K562 (cell line): ENCODE results near the gene CAMSAP3. TPM values are rescaled to one million over a fixed set of nuclear protein-coding genes. Genes with fewer than 3 reads are reported as not detected.

ENCODE experiments used
- ATAC-seq: fragments of 200-7000 bp; cut with Tn5 transposase; 3 replicates; pipeline ENCODE4 v1.9.1; 2020; ENCODE audit warnings: moderate library complexity
- BruUV-seq: library from RNA; stranded (reverse); fragments of 400-500 nt; replicated peaks from 2 replicates; lab custom pipeline; 2021; lab: Mats Ljungman, UMichigan
- CTCF ChIA-PET: fragments of 300-600 bp; formaldehyde crosslinking; extraction: SDS; loops from one replicate; lab custom pipeline; 2021; ENCODE audit warnings: low intra/inter-chr PET ratio; lab: Yijun Ruan, JAX
- POLR2A ChIA-PET: fragments of 300-600, 350-650 bp; sonication (Branson Sonifier 250); formaldehyde crosslinking; extraction: SDS; loops from one replicate; lab custom pipeline; 2021; ENCODE audit warnings: antibody characterized with exemption, inconsistent platforms; lab: Yijun Ruan, JAX
- DNase-seq, 4 experiments: peaks; one replicate each; pipeline versions ENCODE4 v3.0.0 to v3.0.0-alpha.2; 2011 to 2018; ENCODE audit warnings: low spot score in 3 of 4, mixed read lengths in 3 of 4; ENCODE audit errors: extremely low read depth in 1 of 4
- FAIRE-seq: peaks from 2 replicates; lab custom pipeline; 2011; peaks lifted over from hg19 to GRCh38; lab: Jason Lieb, UNC
- H2AFZ ChIP-seq: 2 replicates; pipeline ENCODE4 v1.6.0; 2011; ENCODE audit warnings: low read depth, low read length, control low read depth, inconsistent platforms
- H3K27ac ChIP-seq: fragments of 200-600 bp; 3 replicates; pipeline ENCODE4 v1.8.0; 2011; ENCODE audit warnings: low read depth, mild to moderate bottlenecking, control low read depth, inconsistent platforms, low read length, moderate library complexity, mixed read lengths; ENCODE audit errors: extremely low read depth
- H3K27me3 ChIP-seq, 2 experiments: fragments of 300-600 bp in 1 of 2; 2 replicates in 1 of 2; 3 replicates in 1 of 2; pipeline versions ENCODE4 v1.6.0 to v1.8.0; 2011; ENCODE audit warnings: inconsistent platforms in 2 of 2, low read length in 2 of 2, mild to moderate bottlenecking in 1 of 2, mixed read lengths in 1 of 2, moderate library complexity in 1 of 2; ENCODE audit not compliant: control insufficient read depth in 2 of 2, insufficient read depth in 2 of 2
- H3K36me3 ChIP-seq: fragments of 300-600 bp; 3 replicates; pipeline ENCODE4 v1.8.0; 2011; ENCODE audit warnings: mild to moderate bottlenecking, low read length, inconsistent platforms; ENCODE audit not compliant: control insufficient read depth, insufficient read depth
- H3K4me1 ChIP-seq, 2 experiments: fragments of 200-600 bp in 1 of 2; replicated peaks in 1 of 2; 2 replicates in 1 of 2; 3 replicates in 1 of 2; pipeline versions ENCODE4 v1.5.1 to v1.8.0; 2011; ENCODE audit warnings: inconsistent platforms in 2 of 2, low read length in 2 of 2, mild to moderate bottlenecking in 1 of 2, mixed read lengths in 1 of 2, moderate library complexity in 1 of 2; ENCODE audit not compliant: control insufficient read depth in 2 of 2, insufficient read depth in 2 of 2
- H3K4me2 ChIP-seq: 2 replicates; pipeline ENCODE4 v1.6.1; 2011; ENCODE audit warnings: low read length, control low read depth, inconsistent platforms, mixed read lengths; ENCODE audit not compliant: insufficient read depth
- H3K4me3 ChIP-seq: fragments of 200-600 bp; sonication (generic), shearing (Covaris generic); 2 replicates; pipeline ENCODE4 v1.5.1; 2016; ENCODE audit warnings: control low read depth, inconsistent platforms
- H3K79me2 ChIP-seq: fragments of 200-600 bp; 3 replicates; pipeline ENCODE4 v1.8.0; 2011; ENCODE audit warnings: low read length, inconsistent platforms; ENCODE audit not compliant: control insufficient read depth, insufficient read depth
- H3K9ac ChIP-seq, 2 experiments: 2 replicates each; pipeline versions ENCODE4 v1.6.0 to v1.6.1; 2011; ENCODE audit warnings: low read depth in 2 of 2, low read length in 2 of 2, control low read depth in 1 of 2, inconsistent platforms in 1 of 2, mild to moderate bottlenecking in 1 of 2, mixed read lengths in 1 of 2; ENCODE audit not compliant: insufficient read depth in 1 of 2
- H3K9me1 ChIP-seq: one replicate; pipeline ENCODE4 v1.6.0; 2011; ENCODE audit warnings: inconsistent platforms, mild to moderate bottlenecking, low read length, moderate library complexity; ENCODE audit not compliant: control insufficient read depth, insufficient read depth
- H3K9me3 ChIP-seq: replicated peaks from 2 replicates; pipeline ENCODE4 v1.5.1; 2011; ENCODE audit warnings: low read depth, low read length, inconsistent platforms; ENCODE audit not compliant: control insufficient read depth, insufficient read depth
- H4K20me1 ChIP-seq: replicated peaks from 2 replicates; pipeline ENCODE4 v1.6.1; 2011; ENCODE audit warnings: low read length, inconsistent platforms, mixed read lengths; ENCODE audit not compliant: control insufficient read depth, insufficient read depth
- EZH2 ChIP-seq: IDR thresholded peaks from 2 replicates; pipeline ENCODE4 v1.6.1; 2012; ENCODE audit warnings: low read depth, mild to moderate bottlenecking, inconsistent platforms, low read length, borderline replicate concordance
- HNRNPUL1 ChIP-seq: fragments of 200-400 bp; formaldehyde crosslinking; IDR thresholded peaks from 2 replicates; pipeline ENCODE4 v1.6.1; 2017; ENCODE audit warnings: low read length
- NFIC ChIP-seq: fragments of 450-650 bp; IDR thresholded peaks from 2 replicates; pipeline ENCODE4 v1.6.1; 2017; ENCODE audit warnings: mild to moderate bottlenecking, inconsistent platforms
- NFIX ChIP-seq: fragments of 250-450 bp; sonication (Bioruptor Pico); IDR thresholded peaks from 2 replicates; pipeline ENCODE4 v1.4.0; 2020; ENCODE audit warnings: low read depth, mild to moderate bottlenecking, moderate library complexity
- RAD21 ChIP-seq, 2 experiments: fragments of 250-450 bp in 1 of 2; fragments of 450-650 bp in 1 of 2; sonication (Bioruptor Pico) in 1 of 2; formaldehyde crosslinking in 1 of 2; IDR thresholded peaks in 1 of 2; conservative IDR thresholded peaks in 1 of 2; 2 replicates each; pipeline versions ENCODE4 v1.4.0 to v1.8.0; 2020 to 2022; ENCODE audit warnings: mild to moderate bottlenecking in 2 of 2, moderate library complexity in 1 of 2
- SMAD1 ChIP-seq: fragments of 150-350 bp; IDR thresholded peaks from 2 replicates; pipeline ENCODE4 v1.6.1; 2014; ENCODE audit warnings: low read length, low read depth; ENCODE audit not compliant: partially characterized antibody
- SMARCA5 ChIP-seq: fragments of 450-650 bp; IDR thresholded peaks from 2 replicates; pipeline ENCODE4 v1.6.1; 2016
- WGBS: fragments of 100-300 bp; shearing (Covaris generic); methylation state at CpG from one replicate; pipeline ENCODE4 v1.1.6; 2016; ENCODE audit warnings: low coverage, mixed read lengths; ENCODE audit not compliant: insufficient coverage; ENCODE audit errors: missing lambda C conversion rate; 5-methylcytosine and 5-hydroxymethylcytosine counted together
- in situ Hi-C: fragments of 300-500 bp; cut with MboI; formaldehyde crosslinking; loops from 4 replicates; pipeline ENCODE4 v1.15.0; 2018; ENCODE audit warnings: inconsistent platforms, mixed read lengths
- intact Hi-C: fragments of 100-400 bp; cut with micrococcal nuclease; formaldehyde crosslinking; loops from 2 replicates; pipeline ENCODE4 v1.14.2; 2022
- polyA plus RNA-seq, 8 experiments: library from polyadenylated mRNA; depleted of rRNA in 4 of 8; stranded (reverse) in 5 of 8; unstranded in 3 of 8; fragments of >200 nt; fragmentation: Nextera tagmentation in 2 of 8; fragmentation: Illumina TruSeq in 1 of 8; extraction: Ambion mirVana in 2 of 8; extraction: Trizol in 1 of 8; gene quantifications; 2 replicates each; pipeline versions ENCODE4 v1.2.1 to v1.2.3, GENCODE V29; 2011 to 2014; ENCODE audit warnings: inconsistent platforms in 1 of 8, missing spikeins in 1 of 8
- total RNA-seq, 7 experiments: library from RNA; depleted of rRNA in 6 of 7; stranded (reverse); fragments of >200 nt in 6 of 7; fragmentation: Illumina TruSeq in 2 of 7; extraction: Trizol in 2 of 7; gene quantifications; 2 replicates each; pipeline versions ENCODE4 v1.2.1 to v1.2.3, GENCODE V29; 2011 to 2021; ENCODE audit warnings: low replicate concordance in 1 of 7

CAMSAP3 gene
- total and polyA plus RNA-seq, 9 of the 15 experiments (the other 6 are each of a cell fraction or from before 2014, with no cell fraction given): 0.01 to 0.89 (median 0.22) TPM; not detected in 1

GRCh38 chr19:7618348-7618747 lies 22.7 kb downstream of the CAMSAP3 start:
- peak; percentile 42 for ATAC-seq
- Histone ChIP-seq H3K36me3 (peaks cover 43% of the 10 kb centered on the region; the same call in 2 of the 3 replicates), H3K4me3 (no peak overlapping the region), H3K27ac (no peak overlapping the region), H3K9me3 (no peaks in the 10 kb centered on the region), H3K9me1 (no peaks in the 10 kb centered on the region), H3K27me3 (peaks cover 0 to 6% of the 10 kb centered on the region in 2 experiments; a peak in 1 of 5 replicates), H3K4me1 (peaks cover 2 to 59% of the 10 kb centered on the region in 2 experiments; a peak in 4 of 5 replicates), H4K20me1 (0 out of 2 replicates have a peak, but pooled peaks cover 3% of the 10 kb centered on the region), H3K4me2 (no peak overlapping the region), H2AFZ (no peak overlapping the region), H3K79me2 (no peaks in the 10 kb centered on the region), H3K9ac (peak overlapping the region in 1 of 2 experiments; percentile 86; a peak in 2 of 4 replicates)
- POLR2A ChIA-PET: interaction anchor here (1.4 to 2.7 kb wide), 3 partner anchors 8 to 11 kb away, joined by 4 to 22 read pairs (median 5); partner anchors contain the start of genes PET100 and XAB2
- TF ChIP-seq SMAD1: peak; percentile 59
- TF ChIP-seq SMARCA5: no peak
- TF ChIP-seq RAD21 (CRISPR knock-in tag; conservative IDR thresholded peaks at IDR 0.05 in 1 of 2, IDR thresholded peaks at IDR 0.05 in 1 of 2): peak in 1 of 2 experiments; percentile 25; a peak in 2 of 4 replicates
- no peak for TF ChIP-seq EZH2
- TF ChIP-seq NFIC: peak; percentile 100
- no peak for TF ChIP-seq HNRNPUL1
- TF ChIP-seq NFIX (CRISPR knock-in tag): peak; percentile 90
- peak in 2 of 4 experiments; percentile 38 to 48 for DNase-seq
- no TSS peak for BruUV-seq
- intact Hi-C loops (no loop called here), in situ Hi-C loops (no loop called here)
- WGBS: 31% methylated on average over 4 of the region's 4 CpGs
- CTCF ChIA-PET: no interaction called here
- FAIRE-seq: no peak
